Stimulated activated CD4-positive, alpha-beta T cell treated with anti-CD3 and anti-CD28 coated beads, Interleukin-4, amount 100 ng/mL, for 48 hours (primary cell): Measurements from ENCODE around the gene PMFBP1.
A peak's percentile ranks its signal among the peaks of the same experiment; 100 is the strongest.

Experiments
- DNase-seq, 2 donors: peaks; one replicate each; pipeline ENCODE4 v3.0.0-alpha.2; 2020; ENCODE audit warnings: low read depth in 2 of 2

Gene PMFBP1

DNA sequence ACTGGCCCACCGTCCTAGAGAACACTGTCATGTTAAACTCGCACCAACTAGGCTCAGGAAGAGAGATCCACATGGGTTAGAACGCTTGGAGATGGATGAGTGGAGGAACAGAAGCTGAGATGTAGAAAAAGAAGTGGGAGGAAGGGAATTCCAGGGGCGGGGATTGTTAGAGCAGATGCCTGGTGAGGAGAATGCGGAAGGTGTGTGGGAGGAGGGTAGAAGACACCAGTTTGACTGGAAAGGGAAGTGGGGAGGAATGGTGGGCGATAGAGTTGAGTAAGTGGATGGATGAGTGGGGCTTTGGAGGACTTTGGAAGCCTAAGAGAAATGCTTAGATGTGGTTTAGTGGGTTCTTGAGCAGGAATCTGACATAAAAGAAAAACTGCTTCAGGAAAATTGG is 40.9 kb downstream of the PMFBP1 start:
- no peak for DNase-seq

DNA sequence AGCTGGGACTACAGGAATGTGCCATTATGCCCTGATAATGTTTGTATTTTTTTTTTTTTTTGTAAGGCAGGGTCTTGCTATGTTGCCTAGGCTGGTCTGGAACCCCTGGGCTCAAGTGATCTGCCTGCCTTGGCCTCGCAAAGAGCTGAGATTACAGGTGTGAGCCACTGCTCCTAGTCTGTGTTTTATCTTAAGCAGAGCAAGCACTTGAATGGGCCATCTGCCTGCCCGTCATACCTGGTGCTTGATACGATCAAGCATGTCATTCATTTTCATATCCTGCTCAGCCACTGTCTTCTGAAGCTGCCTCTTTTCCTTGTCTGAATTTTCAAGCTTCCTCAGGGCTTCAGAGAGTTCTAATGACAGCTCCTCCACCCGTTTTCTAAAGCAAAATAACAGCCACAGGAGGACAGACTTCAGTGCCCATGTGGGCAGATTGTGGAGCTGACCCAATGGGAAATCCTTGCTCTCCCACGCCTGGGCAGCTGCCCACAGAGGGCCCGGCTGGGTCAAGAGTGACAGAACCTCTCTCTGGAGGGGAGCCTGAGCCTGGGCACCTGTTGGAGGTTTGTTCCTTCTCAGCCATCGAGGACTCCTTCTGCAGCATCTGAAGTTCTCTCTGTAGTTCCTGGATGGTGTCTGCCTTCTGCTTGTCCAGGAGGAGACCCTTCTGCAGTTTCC is 41.8 kb downstream of the PMFBP1 start:
- no peak for DNase-seq

DNA sequence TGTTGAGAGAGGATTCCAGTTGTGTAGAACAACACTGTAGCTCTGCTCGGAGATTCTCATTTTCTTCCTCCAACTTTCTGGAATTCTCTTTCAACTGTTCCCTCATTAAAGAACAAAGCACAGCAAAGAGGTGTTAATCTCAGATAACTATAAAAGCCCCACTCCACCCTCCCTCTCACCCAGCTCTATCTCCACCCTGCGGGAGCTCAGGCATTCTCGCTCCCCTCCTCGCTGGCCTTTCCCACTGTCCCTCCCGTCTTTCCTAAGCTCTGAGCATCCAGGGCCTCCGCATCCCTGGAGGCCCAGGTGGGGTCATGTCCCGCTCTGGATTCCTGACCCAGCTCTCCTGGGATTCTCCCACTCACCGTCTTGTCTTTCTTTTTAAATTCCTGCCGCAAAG is 43.3 kb downstream of the PMFBP1 start:
- no peak for DNase-seq

DNA sequence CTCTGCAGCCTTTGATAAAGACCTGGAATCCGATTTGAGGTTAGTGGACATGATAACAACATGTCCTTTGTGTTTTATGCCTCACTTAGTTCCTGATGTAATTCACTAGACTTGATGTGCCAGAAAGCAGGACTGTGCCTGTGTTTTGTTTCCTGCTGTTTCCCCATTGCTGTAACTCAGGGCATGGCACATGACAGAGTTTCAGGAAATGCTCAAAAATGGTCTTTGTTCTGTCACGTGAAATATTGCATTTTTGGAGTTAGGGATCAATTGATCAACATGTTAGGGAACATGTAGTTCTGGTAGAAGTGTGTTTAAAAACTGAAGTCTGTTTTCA is 45.6 kb downstream of the PMFBP1 start:
- DNase-seq, result no peak

DNA sequence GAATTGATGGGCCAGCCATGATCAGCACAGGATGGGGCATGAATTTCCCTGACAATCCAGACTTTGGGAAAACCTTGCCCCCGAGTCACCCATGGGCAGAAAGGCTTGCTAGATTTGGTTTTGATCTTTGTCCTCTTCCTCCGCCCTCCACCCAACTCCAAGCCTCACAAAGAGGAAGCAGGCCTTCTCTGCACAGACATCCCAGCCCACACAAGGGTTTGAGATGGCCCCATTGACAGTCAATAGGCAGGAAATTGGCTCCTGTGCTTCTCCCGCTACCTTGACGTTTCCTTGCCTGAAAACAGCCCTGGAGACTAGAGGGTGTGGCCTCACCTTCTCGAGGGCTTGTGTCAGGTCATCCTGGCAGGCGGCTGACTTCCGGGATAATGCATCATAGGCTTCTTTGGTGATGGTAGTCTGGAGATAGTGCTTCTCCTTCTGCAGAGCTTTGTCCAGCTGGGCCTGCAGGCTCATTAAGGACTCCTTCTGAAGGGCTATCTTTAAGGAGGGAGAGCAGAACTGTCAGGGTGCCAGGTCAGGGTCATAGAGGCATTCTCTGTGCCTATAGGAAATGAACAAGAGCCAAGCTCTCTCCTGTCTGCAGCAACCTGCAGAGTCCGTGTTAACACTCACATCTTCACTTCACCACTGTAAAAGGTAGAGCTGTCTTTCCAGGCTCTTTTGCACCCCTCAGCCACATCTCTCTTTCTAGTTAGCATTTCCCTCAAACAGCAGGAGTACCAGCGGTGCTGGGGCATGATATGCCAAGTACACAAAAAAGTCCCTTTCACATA is 46.1 kb downstream of the PMFBP1 start:
- no peak for DNase-seq

DNA sequence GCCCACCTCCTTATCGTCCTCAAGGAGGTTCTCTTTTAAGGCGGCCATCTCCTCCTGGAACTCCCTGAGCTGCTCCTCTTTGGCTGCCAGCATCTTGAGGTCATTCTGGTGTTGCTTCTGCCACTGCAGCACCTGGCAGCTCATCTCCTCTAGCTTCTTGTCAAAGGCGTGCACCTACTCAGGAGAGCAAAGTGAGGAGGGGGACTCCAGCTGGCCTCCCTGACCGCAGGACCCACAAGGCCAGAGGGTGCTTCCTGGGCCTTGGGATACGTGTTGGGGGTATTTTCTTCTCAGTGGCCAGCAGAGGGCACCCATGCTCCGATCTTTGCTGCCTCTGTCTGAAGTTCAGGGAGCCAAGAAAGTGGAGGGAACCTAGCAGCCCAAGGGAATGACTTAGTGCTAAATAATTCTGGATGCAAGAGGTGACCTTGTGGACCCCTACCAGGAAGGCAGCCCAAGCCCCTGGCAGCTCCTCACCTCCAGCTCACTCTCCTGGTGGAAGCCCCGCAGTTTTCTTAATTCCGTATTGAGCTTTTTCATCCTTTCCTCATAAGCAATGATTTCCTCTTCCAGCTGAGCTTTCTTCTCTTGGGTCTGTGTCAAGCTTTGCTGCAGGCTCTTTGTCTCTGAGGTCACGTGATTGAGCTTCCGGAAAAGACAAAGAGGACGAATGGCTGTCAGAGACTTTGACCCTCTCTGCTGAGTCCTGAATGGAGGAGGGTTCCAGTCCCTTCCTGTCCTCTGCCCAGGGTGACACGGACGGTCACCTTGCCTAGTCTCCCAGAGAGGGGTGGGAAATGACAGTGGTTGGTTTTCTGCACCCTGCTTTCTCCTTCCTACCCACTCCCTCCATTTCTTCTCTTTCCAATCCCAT is 47.0 kb downstream of the PMFBP1 start:
- DNase-seq, result peak; percentile 45 to 53

DNA sequence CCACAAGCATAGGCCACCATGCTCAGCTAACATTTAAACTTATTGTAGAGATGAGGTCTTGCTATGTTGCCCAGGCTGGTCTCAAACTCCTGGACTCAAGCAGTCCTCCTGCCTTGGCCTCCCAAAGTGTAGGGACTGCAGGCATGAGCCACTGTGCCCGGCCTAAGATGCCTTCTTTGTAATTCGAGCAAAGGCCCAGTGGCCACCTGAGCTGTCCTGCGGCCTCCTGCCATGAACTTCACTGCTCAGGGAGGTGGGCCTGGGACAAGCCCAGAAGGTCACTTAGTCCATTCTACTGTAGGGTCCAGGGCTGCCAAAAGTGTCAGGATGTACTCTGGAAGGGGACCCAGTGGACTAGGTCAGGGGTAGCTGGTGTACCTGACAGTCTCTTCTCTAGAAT is 47.8 kb downstream of the PMFBP1 start:
- no peak for DNase-seq

DNA sequence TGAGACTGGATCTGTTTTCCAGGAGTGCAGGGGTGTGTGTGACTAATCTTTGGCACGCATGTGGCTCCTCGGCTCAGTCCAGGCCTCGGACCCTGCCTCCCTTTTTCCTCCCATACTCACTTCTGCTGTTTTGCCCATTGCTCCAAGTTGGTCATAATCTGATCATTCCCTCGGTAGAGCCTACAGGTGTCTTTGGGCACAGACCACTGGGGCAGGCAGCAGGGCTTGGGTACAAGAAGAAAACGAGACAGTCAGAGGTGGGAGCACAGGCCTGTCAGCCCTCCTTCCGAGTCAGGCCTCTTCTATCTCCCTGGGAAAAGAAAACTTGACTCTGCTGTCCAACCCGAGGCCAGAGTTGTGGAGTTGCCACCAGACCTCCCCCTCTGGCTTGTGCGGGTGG is 48.5 kb downstream of the PMFBP1 start:
- DNase-seq, result no peak

DNA sequence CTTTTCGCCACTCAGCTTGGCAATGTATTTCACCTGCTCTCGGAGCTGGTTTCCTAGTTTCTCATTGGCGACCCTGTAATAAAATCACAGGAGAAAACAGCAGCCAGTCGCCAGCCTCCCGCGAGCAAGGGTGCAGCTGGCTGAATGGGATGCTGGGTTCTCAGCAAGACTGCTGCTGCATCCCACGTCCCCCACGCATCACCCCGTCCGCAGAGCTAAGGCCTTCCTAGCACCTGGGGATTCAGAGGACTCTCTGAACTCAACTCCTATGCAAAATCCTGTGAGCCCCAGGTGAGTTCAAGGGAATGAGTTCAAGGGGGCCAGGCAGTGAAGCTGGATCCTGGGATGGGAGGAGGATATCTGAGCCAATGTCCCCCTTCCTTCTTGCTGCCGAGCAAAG is 49.0 kb downstream of the PMFBP1 start:
- DNase-seq, result no peak

DNA sequence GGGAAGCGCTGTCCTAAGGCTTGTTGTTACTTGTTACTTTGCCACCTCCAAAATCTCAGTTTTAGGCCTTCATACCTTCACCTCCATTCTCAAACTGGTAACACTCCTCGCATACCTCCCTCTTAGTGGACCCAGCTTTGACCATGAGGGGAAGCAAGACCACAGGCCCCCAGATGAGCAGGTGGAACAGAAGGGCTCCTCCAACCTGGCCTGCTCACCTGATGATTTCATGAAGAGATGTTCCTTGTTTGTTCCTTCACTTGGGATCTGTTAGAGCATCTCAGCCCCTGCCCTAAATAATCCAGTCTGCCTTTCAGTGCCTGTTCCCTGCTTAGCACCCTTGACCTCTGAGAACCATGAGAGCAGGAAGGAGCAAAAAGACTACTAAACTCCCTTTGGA is 49.6 kb downstream of the PMFBP1 start:
- DNase-seq, result no peak

DNA sequence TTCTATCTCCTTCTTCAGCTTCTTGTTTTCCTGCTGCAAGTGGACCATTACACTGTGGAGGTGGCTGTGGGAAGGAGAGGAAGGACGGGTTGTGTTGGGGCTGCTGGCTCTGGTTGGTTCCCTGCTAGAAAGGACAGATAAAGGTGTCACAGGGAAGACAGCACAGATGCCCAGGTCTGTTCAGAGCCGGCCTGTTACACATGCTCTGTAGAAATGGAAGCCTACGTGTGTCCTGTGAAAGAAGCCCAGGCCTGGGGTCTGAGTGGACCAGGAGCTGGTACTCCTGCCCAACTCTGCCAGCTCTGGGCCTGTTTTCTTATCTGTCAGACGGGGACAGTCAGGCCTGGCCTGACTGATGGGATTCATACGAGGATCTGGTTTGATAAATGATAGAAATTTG is 51.9 kb downstream of the PMFBP1 start:
- DNase-seq, result no peak

DNA sequence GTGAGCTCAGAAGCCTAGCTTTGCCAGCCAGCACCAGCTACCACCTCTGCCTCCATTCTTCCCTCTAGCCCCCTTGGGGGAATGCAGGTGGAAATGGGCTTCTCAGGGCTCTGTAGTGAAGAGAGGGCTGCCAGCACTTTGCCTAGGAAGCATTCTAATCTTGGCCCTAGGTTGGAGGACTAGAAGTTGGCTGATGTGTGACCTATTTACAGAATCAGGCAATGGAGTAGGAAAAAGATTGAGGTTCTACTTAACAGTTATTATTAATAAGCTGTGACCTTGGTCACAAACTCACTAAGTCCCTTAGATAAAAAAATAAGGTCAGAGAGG is 58.4 kb downstream of the PMFBP1 start:
- no peak for DNase-seq

DNA sequence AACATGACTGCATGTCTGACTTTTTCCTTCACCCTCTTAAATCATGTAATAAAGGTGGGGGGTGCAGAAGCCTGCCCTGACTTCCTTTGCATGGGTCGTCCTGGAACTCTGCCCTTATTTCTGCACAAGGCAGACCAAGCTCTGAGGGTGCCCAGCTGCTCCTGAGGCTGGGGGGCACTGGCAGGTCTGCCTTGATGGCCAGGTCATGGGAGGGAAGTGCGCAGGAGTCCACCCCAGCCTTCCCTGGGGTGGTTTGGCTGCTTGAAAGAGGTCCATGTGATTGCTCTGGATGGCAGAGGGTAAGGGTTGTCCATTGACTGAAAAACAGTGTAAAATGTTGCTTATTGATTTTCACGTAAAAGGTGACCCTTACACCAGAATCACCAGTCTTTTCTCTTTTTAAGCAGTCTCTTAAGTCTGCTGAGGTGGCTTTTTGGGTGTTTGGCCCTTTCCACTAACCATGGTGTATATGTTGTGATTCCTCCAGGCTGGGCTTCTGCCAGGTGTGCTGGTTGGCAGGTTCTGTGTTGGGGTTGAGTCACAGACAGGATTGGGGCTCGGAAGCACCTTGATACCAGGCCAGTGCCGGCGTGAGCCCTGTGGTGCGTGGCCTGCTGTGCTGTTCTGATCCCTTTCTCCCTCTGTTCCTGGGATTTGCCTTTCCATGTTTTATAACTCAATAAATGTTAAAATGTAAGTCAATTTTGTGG is 58.9 kb downstream of the PMFBP1 start:
- DNase-seq, result no peak

DNA sequence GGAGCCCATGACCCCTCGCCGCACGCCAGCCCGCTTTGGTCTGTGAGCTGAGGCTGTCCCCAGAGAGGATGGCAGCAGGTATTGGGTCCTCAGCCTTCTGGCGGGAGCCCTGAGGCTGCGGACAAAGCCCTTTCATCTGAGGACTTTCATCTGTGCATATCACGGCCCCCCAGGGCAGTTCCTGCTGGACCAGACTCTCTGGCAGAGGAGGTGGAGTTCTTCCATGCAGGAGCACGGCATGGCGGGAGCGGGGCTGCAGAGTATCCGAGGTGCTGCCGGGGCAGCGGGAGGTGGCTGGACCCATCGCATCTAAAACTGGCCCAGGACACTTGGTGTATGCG is 59.5 kb downstream of the PMFBP1 start:
- no peak for DNase-seq

DNA sequence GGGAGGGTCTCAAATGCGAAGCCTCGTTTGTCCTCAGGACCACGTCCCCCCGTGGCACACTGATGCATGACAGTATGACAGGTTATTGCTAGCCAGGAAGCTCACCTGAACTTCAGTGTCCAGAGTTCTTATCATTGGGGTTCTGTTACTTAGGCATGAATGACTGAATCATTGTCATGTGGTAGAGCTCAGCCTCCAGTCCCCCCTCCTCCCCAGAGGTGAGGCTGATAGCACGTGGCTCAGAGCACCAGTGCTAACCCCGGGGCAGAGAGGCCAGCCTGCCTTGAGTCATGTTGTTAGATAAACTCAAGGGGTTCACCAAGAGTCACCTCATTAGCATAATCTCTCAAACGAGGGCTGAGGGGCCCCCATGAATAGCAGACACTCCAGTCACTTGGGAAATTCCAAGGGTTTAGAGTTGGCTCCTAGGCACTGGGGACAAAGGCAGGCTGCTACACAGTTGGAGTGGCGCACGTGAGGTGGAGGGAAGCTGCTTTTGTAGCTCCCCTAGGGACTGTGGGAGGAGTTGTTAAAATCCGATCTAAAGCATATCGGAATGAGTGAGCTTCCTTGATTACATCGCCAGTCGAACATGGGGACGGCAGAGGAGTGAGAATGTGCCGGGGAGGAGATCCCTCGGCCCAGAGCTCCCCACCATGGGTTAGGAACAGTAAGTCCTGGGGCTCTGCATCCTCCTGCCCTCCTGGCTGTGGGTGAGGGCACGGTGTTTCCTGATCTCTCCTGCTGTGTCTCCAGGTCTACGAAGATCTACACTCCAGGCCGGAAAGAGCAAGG is 60.1 kb downstream of the PMFBP1 start:
- no peak for DNase-seq

DNA sequence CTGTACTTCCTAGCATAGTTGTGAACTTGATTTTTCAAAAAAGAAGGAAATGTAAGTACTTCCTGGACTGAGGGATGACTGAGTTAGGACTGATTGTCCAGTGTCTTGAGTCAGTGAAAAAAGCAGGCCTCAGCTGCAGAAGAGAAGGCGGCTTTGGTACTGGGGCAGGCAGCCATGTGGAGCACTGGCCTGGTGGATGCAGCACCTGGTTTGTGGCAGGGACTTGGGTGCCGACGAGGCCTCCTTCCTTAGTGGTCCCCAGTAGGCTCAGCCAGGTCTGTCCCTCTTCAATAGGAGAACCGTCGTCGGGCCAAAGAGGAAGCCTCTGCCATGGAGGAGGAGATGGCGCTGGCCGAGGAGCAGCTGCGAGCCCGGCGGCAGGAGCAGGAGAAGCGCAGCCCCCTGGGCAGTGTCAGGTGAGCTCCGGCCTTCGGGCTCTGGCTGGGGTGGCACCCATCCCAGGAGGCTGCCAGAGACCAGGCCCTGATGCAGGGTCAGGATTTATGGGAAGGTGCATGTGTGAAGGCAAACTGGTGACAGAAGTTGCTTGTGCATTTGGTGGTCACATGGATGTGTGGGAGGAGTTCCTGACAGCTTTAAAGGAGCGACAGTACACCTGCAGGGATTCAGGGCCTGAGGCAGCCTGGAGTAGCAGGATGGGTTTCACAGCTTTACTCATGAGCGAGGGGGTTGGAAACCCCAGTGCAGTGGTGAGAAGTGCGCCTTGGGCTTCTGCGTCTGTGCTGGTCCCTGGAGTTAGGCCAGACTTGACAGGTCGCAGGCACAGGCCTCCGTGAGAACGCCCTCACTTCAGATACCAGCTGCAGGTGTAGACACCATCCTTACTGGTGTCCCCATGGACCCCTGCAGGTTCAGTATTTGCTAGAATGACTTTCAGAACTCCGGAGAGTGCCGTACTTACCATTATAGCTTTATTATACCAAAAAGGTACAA is 61.0 kb downstream of the PMFBP1 start:
- DNase-seq, result no peak

DNA sequence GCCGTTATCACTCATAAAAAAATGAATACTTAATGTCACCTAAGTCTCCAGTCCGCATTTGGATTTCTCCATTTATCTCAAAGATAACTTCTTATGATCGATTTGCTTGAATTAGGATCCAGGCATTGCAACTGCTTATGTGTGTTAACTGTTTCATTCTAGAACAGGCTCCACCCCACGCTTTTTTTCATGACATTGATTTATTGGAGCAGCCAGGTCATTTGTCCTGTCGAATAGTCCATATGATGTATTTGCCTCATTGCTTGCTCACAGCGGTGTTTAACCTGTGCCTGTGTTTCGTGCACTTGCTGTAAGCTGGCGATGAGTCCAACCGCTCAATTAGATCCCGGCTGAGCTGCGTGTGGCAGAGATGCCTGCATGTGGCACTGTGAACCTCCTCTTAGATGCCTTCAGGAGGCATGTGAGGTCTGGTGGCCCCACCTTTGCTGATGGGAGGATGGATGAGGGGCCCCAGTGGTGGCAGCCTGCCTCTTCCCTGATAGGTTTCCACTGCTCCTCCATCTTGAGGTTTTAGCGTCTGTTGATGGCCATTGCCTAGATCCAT is 61.9 kb downstream of the PMFBP1 start:
- no peak for DNase-seq

DNA sequence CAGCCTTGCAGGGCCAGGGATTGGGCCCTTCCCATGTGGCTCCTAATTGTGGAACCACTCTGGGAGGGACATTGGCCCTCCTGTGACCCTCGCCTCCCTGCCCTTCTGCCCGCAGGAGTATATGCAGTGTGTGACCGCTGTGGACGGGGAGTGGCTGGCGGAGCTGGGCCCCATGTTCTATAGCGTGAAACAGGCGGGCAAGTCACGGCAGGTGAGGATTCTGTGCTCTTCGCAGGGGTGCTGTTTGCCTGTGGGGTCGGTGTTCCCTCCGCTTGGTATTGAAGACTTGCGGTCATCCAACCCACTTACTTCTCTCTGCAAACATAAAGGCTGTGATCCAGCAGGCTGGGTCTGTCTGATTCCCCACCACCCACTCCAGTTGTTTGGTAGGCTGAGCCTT is 62.7 kb downstream of the PMFBP1 start:
- DNase-seq, result no peak

DNA sequence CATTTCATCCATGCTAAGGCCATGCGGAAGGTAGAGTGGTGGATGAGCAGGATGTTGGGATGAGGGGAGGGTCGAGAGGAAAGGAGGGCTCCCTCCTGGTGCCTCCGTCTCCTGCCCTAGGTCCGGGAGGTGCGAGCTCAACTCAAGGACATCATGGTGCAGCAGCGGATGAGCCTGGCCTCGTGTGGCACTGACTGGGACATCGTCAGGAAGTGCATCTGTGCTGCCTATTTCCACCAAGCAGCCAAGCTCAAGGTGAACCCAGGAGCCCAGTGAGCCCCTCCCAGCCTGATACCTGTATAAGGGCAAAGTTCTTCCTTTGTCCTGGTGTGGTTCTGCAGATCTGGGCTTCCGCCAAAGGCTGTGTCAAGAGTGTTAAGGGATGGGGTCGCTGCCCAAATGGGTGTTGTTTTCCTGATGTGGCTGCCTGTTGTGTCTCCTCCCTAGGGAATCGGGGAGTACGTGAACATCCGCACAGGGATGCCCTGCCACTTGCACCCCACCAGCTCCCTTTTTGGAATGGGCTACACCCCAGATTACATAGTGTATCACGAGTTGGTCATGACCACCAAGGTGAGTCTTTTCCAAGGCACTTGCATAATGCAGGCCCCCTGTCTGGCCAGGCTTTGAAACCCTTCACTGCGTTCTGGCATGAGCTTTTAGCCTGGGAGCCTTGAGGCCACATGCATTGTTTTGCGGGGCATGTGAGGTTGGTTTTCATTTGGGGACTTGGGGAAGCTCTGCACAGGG is 63.4 kb downstream of the PMFBP1 start:
- DNase-seq, result no peak
